GM23338 (cell line): ENCODE measurements around the gene SPATA9. TPM values are rescaled to one million over a fixed set of nuclear protein-coding genes. Genes with fewer than 3 reads are reported as not detected.

Source experiments
- ATAC-seq: fragments of 200-7000 bp; cut with Tn5 transposase; 3 replicates; pipeline ENCODE4 v1.9.1; 2020
- DNase-seq: peaks from one replicate; pipeline ENCODE4 v3.0.0-alpha.2; 2015; ENCODE audit warnings: low spot score
- H2AFZ ChIP-seq: fragments of 200-600 bp; sonication (generic); 2 replicates; pipeline ENCODE4 v1.8.0; 2016; ENCODE audit warnings: antibody characterized with exemption, mild to moderate bottlenecking, moderate library complexity
- H3F3A ChIP-seq: fragments of 200-600 bp; sonication (generic); replicated peaks from 2 replicates; pipeline ENCODE4 v1.8.0; 2017; ENCODE audit warnings: antibody characterized with exemption, mixed run types, low read depth
- H3K27ac ChIP-seq: fragments of 200-600 bp; sonication (generic); 2 replicates; pipeline ENCODE4 v1.6.1; 2016; ENCODE audit warnings: low read depth
- H3K27me3 ChIP-seq: fragments of 200-600 bp; sonication (generic); 2 replicates; pipeline ENCODE4 v1.8.0; 2016; ENCODE audit warnings: mild to moderate bottlenecking, mixed run types, moderate library complexity; ENCODE audit not compliant: insufficient read depth
- H3K36me3 ChIP-seq: fragments of 200-600 bp; sonication (generic); 2 replicates; pipeline ENCODE4 v1.8.0; 2016; ENCODE audit warnings: mild to moderate bottlenecking; ENCODE audit not compliant: insufficient read depth
- H3K4me1 ChIP-seq: fragments of 200-600 bp; sonication (generic); 2 replicates; pipeline ENCODE4 v1.8.0; 2016; ENCODE audit warnings: mild to moderate bottlenecking, moderate library complexity; ENCODE audit not compliant: insufficient read depth
- H3K4me2 ChIP-seq: fragments of 200-600 bp; sonication (generic); 2 replicates; pipeline ENCODE4 v1.7.1; 2017; ENCODE audit warnings: mixed run types
- H3K4me3 ChIP-seq: fragments of 200-600 bp; sonication (generic); 2 replicates; pipeline ENCODE4 v1.6.1; 2016; ENCODE audit warnings: mixed run types
- H3K79me2 ChIP-seq: fragments of 200-600 bp; sonication (generic); replicated peaks from 2 replicates; pipeline ENCODE4 v1.8.0; 2017; ENCODE audit warnings: mild to moderate bottlenecking; ENCODE audit not compliant: insufficient read depth
- H3K9me2 ChIP-seq: fragments of 200-600 bp; sonication (generic); 2 replicates; pipeline ENCODE4 v1.8.0; 2017; ENCODE audit not compliant: insufficient read depth
- H4K20me1 ChIP-seq: fragments of 200-600 bp; sonication (generic); replicated peaks from 2 replicates; pipeline ENCODE4 v1.8.0; 2017; ENCODE audit warnings: mild to moderate bottlenecking; ENCODE audit not compliant: insufficient read depth
- H3K27ac Mint-ChIP-seq: 2 replicates; pipeline ENCODE4 v1.8.0; 2020; ENCODE audit warnings: inconsistent platforms, mild to moderate bottlenecking, moderate library complexity, mixed read lengths
- H3K27me3 Mint-ChIP-seq: 3 replicates; pipeline ENCODE4 v1.8.0; 2022; ENCODE audit warnings: low read depth, mild to moderate bottlenecking, moderate library complexity, mixed read lengths, inconsistent platforms; ENCODE audit not compliant: insufficient read depth, poor library complexity
- H3K36me3 Mint-ChIP-seq: 3 replicates; pipeline ENCODE4 v1.8.0; 2021; ENCODE audit warnings: low read depth, mild to moderate bottlenecking, inconsistent platforms, moderate library complexity, mixed read lengths
- H3K4me1 Mint-ChIP-seq: 3 replicates; pipeline ENCODE4 v1.8.0; 2020; ENCODE audit warnings: mild to moderate bottlenecking, inconsistent platforms, mixed read lengths
- H3K4me3 Mint-ChIP-seq: 3 replicates; pipeline ENCODE4 v1.8.0; 2021; ENCODE audit warnings: moderate library complexity, mild to moderate bottlenecking, inconsistent platforms, mixed read lengths
- H3K9me3 Mint-ChIP-seq: 3 replicates; pipeline ENCODE4 v1.8.0; 2020; ENCODE audit warnings: moderate library complexity, mild to moderate bottlenecking, inconsistent platforms, mixed read lengths
- CREB1 ChIP-seq: fragments of 250-450 bp; sonication (Bioruptor Pico); IDR thresholded peaks from 2 replicates; pipeline ENCODE4 v1.5.0; 2020; ENCODE audit warnings: low read depth, mild to moderate bottlenecking, moderate library complexity
- CTCF ChIP-seq, 2 experiments: fragments of 200-600 bp in 1 of 2; sonication (generic) in 1 of 2; conservative IDR thresholded peaks; 2 replicates each; pipeline versions ENCODE4 v1.5.1 to v1.6.1; 2016 to 2017; ENCODE audit warnings: antibody characterized with exemption in 2 of 2, low read depth in 2 of 2, mild to moderate bottlenecking in 2 of 2, moderate library complexity in 1 of 2
- ETS1 ChIP-seq: IDR thresholded peaks from 2 replicates; pipeline ENCODE4 v1.6.1; 2016; ENCODE audit warnings: antibody characterized with exemption
- EZH2phosphoT487 ChIP-seq: fragments of 200-600 bp; sonication (generic); IDR thresholded peaks from one replicate; pipeline ENCODE4 v1.8.1; 2018; ENCODE audit warnings: antibody characterized with exemption; ENCODE audit not compliant: unreplicated experiment
- JUNB ChIP-seq: IDR thresholded peaks from one replicate; pipeline ENCODE4 v1.6.1; 2016; ENCODE audit warnings: antibody characterized with exemption; ENCODE audit not compliant: unreplicated experiment
- NANOG ChIP-seq: IDR thresholded peaks from 2 replicates; pipeline ENCODE4 v1.6.1; 2016; ENCODE audit warnings: antibody characterized with exemption, borderline replicate concordance
- POLR2AphosphoS5 ChIP-seq: IDR thresholded peaks from 2 replicates; pipeline ENCODE4 v1.6.1; 2016; ENCODE audit warnings: antibody characterized with exemption, low read depth
- REST ChIP-seq: IDR thresholded peaks from one replicate; pipeline ENCODE4 v1.6.1; 2018; ENCODE audit warnings: antibody characterized with exemption; ENCODE audit not compliant: unreplicated experiment
- STAT1 ChIP-seq: IDR thresholded peaks from one replicate; pipeline ENCODE4 v1.6.1; 2016; ENCODE audit warnings: antibody characterized with exemption; ENCODE audit not compliant: unreplicated experiment
- ZNF114 ChIP-seq: fragments of 250-450 bp; sonication (Bioruptor Pico); IDR thresholded peaks from 2 replicates; pipeline ENCODE4 v1.5.0; 2020; ENCODE audit warnings: mild to moderate bottlenecking, moderate library complexity
- ZNF331 ChIP-seq: fragments of 250-450 bp; sonication (Bioruptor Pico); IDR thresholded peaks from 2 replicates; pipeline ENCODE4 v1.5.0; 2020; ENCODE audit warnings: low read depth, mild to moderate bottlenecking, moderate library complexity
- ZNF462 ChIP-seq: fragments of 250-450 bp; sonication (Bioruptor Pico); IDR thresholded peaks from 2 replicates; pipeline ENCODE4 v1.5.0; 2020; ENCODE audit warnings: mild to moderate bottlenecking, moderate library complexity
- polyA plus RNA-seq: library from polyadenylated mRNA; unstranded; fragments of >200 nt; fragmentation: Nextera tagmentation; extraction: Ambion mirVana; gene quantifications from 2 replicates; pipeline ENCODE4 v1.2.1, GENCODE V29; 2016
- total RNA-seq: library from RNA; depleted of rRNA; stranded (reverse); fragments of >200 nt; shearing (Covaris generic); gene quantifications from 2 replicates; pipeline ENCODE4 v1.2.3, GENCODE V29; 2014

The SPATA9 gene
- total and polyA plus RNA-seq, 2 experiments from 2014 or later: not detected

- no peak overlapping the region for H3K4me2 ChIP-seq
- no peaks in the 10 kb centered on the region for H3K79me2 ChIP-seq
- H3K27ac Mint-ChIP-seq: no peak overlapping the region
- TF ChIP-seq CTCF (conservative IDR thresholded peaks at IDR 0.05; ENCODE audit: low read depth in 2 of 2) (no peak), POLR2AphosphoS5 (no peak), CREB1 (CRISPR knock-in tag) (no peak), STAT1 (no peak), ZNF114 (no peak), EZH2phosphoT487 (no peak), REST (no peak), ZNF331 (CRISPR knock-in tag) (no peak), ETS1 (no peak), ZNF462 (no peak), NANOG (no peak), JUNB (no peak)
- ATAC-seq (no peak), DNase-seq (peak; percentile 5)
- no peaks in the 10 kb centered on the region for H3K9me2 ChIP-seq
- H2AFZ ChIP-seq: no peak overlapping the region
- peaks cover 66% of the 10 kb centered on the region for H3K4me1 Mint-ChIP-seq
- no peaks in the 10 kb centered on the region for H3K9me3 Mint-ChIP-seq
- no peak overlapping the region for H3K27ac ChIP-seq
- no peaks in the 10 kb centered on the region for H3F3A ChIP-seq
- no peaks in the 10 kb centered on the region for H3K36me3 Mint-ChIP-seq
- H3K4me3 ChIP-seq: no peak overlapping the region
- H3K27me3 ChIP-seq: peaks cover 49% of the 10 kb centered on the region
- H3K4me3 Mint-ChIP-seq: no peak overlapping the region
- H4K20me1 ChIP-seq: no peaks in the 10 kb centered on the region
- H3K4me1 ChIP-seq: peaks cover 36% of the 10 kb centered on the region
- peaks cover 18% of the 10 kb centered on the region for H3K27me3 Mint-ChIP-seq
- H3K36me3 ChIP-seq: no peaks in the 10 kb centered on the region
Measured at GRCh38 chr5:95727764-95728191, 45.0 kb upstream of the SPATA9 start.
